ENCODE measurements around the gene B3GALT5.

DNA sequence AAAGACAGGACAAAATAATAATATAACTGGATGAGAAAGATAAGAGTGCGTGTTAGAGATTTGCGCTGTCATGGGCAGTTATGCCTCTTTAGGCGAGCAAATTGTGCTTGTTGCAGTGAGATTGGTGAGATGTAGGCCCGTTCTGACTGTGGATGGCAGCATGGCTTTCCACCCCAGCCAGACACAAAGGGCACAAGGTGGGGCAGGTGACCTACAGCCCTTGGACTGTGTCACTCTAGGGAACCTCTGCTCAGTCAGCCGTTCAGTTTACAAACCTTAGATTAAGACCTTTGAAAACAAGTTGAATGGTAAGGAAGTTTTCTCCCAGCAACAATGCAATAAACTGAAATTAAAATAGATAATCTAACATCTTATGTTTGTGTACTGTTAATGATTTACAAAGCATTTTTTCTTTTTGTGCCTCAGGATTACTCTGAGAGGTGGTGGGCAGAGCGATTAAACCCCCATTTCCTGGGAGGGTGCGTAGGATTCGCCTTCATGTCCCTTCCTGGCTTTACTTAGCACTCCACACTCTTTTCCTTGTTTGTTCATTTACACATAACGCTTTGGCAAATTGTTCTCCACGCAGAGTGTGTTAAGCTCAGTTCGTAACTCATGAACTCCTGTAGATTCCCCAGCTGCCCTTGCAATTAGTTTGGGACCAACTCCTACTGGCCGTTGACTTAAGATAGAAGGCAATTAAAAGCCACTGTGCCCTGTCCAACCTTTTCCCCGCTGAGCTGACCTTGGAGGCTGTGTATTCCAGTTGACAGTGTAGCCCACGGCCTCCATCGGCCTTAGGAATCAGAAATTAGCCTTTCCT is 74.1 kb downstream of the B3GALT5 start:
- TF ChIP-seq, protein P1, sequence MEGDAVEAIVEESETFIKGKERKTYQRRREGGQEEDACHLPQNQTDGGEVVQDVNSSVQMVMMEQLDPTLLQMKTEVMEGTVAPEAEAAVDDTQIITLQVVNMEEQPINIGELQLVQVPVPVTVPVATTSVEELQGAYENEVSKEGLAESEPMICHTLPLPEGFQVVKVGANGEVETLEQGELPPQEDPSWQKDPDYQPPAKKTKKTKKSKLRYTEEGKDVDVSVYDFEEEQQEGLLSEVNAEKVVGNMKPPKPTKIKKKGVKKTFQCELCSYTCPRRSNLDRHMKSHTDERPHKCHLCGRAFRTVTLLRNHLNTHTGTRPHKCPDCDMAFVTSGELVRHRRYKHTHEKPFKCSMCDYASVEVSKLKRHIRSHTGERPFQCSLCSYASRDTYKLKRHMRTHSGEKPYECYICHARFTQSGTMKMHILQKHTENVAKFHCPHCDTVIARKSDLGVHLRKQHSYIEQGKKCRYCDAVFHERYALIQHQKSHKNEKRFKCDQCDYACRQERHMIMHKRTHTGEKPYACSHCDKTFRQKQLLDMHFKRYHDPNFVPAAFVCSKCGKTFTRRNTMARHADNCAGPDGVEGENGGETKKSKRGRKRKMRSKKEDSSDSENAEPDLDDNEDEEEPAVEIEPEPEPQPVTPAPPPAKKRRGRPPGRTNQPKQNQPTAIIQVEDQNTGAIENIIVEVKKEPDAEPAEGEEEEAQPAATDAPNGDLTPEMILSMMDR (IDR thresholded peaks at IDR 0.05), result no peak
- TF ChIP-seq CHD4 (IDR thresholded peaks at IDR 0.05; ENCODE audit: borderline replicate concordance) (no peak), EP300 (IDR thresholded peaks at IDR 0.05) (no peak), JUN (IDR thresholded peaks at IDR 0.05) (no peak), RNF2 (IDR thresholded peaks at IDR 0.05; ENCODE audit: borderline replicate concordance, low read depth) (no peak), POLR2A (IDR thresholded peaks at IDR 0.05; ENCODE audit: low read length) (no peak), TP53 (CRISPR knock-in tag; IDR thresholded peaks at IDR 0.05) (no peak), SMC3 (IDR thresholded peaks at IDR 0.05) (no peak)
- TF ChIP-seq, protein P2, sequence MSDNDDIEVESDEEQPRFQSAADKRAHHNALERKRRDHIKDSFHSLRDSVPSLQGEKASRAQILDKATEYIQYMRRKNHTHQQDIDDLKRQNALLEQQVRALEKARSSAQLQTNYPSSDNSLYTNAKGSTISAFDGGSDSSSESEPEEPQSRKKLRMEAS (IDR thresholded peaks at IDR 0.05), result no peak
